Stomach (tissue), 9 donors: ENCODE results near the gene COL9A3. TPM values are rescaled to one million over a fixed set of nuclear protein-coding genes. Genes with fewer than 3 reads are reported as not detected.

Source experiments
- DNase-seq, 2 donors: peaks; one replicate each; pipeline versions ENCODE4 v3.0.0 to v3.0.0-alpha.2; 2013 to 2019
- H3K27ac ChIP-seq, 5 donors: fragments of 200-600 bp in 4 of 5; sonication (generic) in 4 of 5; one replicate each; pipeline ENCODE4 v1.5.1; 2013 to 2019; ENCODE audit warnings: mild to moderate bottlenecking in 1 of 5, moderate library complexity in 1 of 5
- H3K27me3 ChIP-seq, 3 donors: fragments of 200-600 bp; sonication (generic); one replicate each; pipeline ENCODE4 v1.5.1; 2017 to 2019; ENCODE audit warnings: mixed run types in 1 of 3
- H3K36me3 ChIP-seq, 4 donors: fragments of 200-600 bp; sonication (generic); 1 replicate in 3 of 4; 2 replicates in 1 of 4; pipeline ENCODE4 v1.5.1; 2016 to 2019
- H3K4me1 ChIP-seq, 4 donors: fragments of 200-600 bp; sonication (generic); one replicate each; pipeline ENCODE4 v1.5.1; 2016 to 2019
- H3K4me3 ChIP-seq, 4 donors: fragments of 200-600 bp; sonication (generic) in 3 of 4; one replicate each; pipeline ENCODE4 v1.5.1; 2016 to 2019; ENCODE audit warnings: mild to moderate bottlenecking in 1 of 4
- H3K9me3 ChIP-seq, 4 donors: fragments of 200-600 bp; sonication (generic); one replicate each; pipeline ENCODE4 v1.5.1; 2016 to 2019
- EP300 ChIP-seq: sonication (generic); formaldehyde crosslinking; IDR thresholded peaks from one replicate; pipeline ENCODE4 v1.6.1; 2017; ENCODE audit warnings: antibody characterized with exemption
- POLR2A ChIP-seq, 4 donors: fragments of 450-650 bp; IDR thresholded peaks; one replicate each; pipeline ENCODE4 v1.6.1; 2016; ENCODE audit warnings: antibody characterized with exemption in 4 of 4, control low read depth in 2 of 4, mild to moderate bottlenecking in 1 of 4, moderate library complexity in 1 of 4
- POLR2AphosphoS5 ChIP-seq, 3 donors: sonication (generic); formaldehyde crosslinking; IDR thresholded peaks; one replicate each; pipeline ENCODE4 v1.6.1; 2016; ENCODE audit warnings: antibody characterized with exemption in 3 of 3
- WGBS, 5 donors: extraction: QIAGEN DNeasy Blood & Tissue Kit in 3 of 5; methylation state at CpG; one replicate each; pipeline versions ENCODE4 v1.1.5 to v1.1.7; 2013 to 2018; 5-methylcytosine and 5-hydroxymethylcytosine counted together
- intact Hi-C: fragments of 100-400 bp; cut with DNase I; formaldehyde crosslinking; loops from one replicate; pipeline ENCODE4 v1.15.1; 2023; ENCODE audit warnings: low total_unique reads
- polyA plus RNA-seq, 3 donors: library from polyadenylated mRNA; stranded (reverse); fragments of 200-250 nt; gene quantifications; one replicate each; pipeline ENCODE4 v1.2.3, GENCODE V29; 2013
- total RNA-seq, 5 donors: library from RNA; depleted of rRNA; stranded (reverse); fragments of >200 nt; gene quantifications; one replicate each; pipeline versions ENCODE4 v1.1.0 to v1.2.3, GENCODE V29; 2014 to 2016
- TF ChIP-seq, protein P1 (sequence below), 7 experiments: fragments of 450-650 bp in 4 of 7; fragments of 200-600 bp in 3 of 7; sonication (generic) in 3 of 7; IDR thresholded peaks; one replicate each; pipeline ENCODE4 v1.5.1; 2016 to 2019; ENCODE audit warnings: antibody characterized with exemption in 7 of 7, control low read depth in 2 of 7, mild to moderate bottlenecking in 1 of 7
- donor health status: healthy with polysubstance abuse.
- donor health status: Bipolar disorder and iron deficiency.
- donor health status: healthy.

Gene COL9A3
- total and polyA plus RNA-seq, 8 donors = 2.3 to 18.2 (median 3.9) TPM; not detected in 3

DNA sequence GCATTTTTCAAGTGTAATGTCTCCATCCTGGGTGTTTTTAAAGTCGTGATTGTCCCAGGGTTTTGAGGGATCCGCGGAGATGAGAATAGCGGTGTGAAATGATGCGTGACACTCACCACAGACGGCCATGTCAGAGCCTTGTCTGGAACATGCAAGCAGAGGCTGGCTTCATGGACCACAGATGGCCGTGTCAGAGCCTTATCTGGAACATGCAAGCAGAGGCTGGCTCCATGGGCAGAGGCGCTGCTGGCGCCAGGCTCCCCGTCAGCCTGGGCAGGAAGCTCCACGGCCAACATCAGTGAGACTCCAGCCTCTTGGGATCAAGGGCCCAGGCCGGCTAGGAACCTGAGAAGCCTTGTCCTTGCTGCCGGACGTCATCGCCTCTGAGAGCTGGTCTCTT, 28.2 kb upstream of the COL9A3 start:
- Histone ChIP-seq H3K9me3 (no peaks in the 10 kb centered on the region), H3K4me3 (no peak overlapping the region), H3K4me1 (peaks cover 1 to 16% (median 6%) of the 10 kb centered on the region in 4 donors), H3K27ac (no peak overlapping the region), H3K36me3 (no peaks in the 10 kb centered on the region), H3K27me3 (peaks cover 0 to 4% (median 0%) of the 10 kb centered on the region in 3 donors)
- DNase-seq = no peak
- WGBS, 5 donors = 64 to 78% (median 74%) methylated on average over 11 to 15 of the region's 15 CpGs
- intact Hi-C loops = loop anchor here (5.0 to 10.0 kb wide), 2 partner anchors 116 to 294 kb away; no protein-coding TSS in a partner anchor
- TF ChIP-seq POLR2AphosphoS5 (IDR thresholded peaks at IDR 0.05) = no peak
- TF ChIP-seq, protein P1, sequence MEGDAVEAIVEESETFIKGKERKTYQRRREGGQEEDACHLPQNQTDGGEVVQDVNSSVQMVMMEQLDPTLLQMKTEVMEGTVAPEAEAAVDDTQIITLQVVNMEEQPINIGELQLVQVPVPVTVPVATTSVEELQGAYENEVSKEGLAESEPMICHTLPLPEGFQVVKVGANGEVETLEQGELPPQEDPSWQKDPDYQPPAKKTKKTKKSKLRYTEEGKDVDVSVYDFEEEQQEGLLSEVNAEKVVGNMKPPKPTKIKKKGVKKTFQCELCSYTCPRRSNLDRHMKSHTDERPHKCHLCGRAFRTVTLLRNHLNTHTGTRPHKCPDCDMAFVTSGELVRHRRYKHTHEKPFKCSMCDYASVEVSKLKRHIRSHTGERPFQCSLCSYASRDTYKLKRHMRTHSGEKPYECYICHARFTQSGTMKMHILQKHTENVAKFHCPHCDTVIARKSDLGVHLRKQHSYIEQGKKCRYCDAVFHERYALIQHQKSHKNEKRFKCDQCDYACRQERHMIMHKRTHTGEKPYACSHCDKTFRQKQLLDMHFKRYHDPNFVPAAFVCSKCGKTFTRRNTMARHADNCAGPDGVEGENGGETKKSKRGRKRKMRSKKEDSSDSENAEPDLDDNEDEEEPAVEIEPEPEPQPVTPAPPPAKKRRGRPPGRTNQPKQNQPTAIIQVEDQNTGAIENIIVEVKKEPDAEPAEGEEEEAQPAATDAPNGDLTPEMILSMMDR (IDR thresholded peaks at IDR 0.05) = no peak
- no peak for TF ChIP-seq POLR2A (IDR thresholded peaks at IDR 0.05)
- TF ChIP-seq EP300 = no peak

DNA sequence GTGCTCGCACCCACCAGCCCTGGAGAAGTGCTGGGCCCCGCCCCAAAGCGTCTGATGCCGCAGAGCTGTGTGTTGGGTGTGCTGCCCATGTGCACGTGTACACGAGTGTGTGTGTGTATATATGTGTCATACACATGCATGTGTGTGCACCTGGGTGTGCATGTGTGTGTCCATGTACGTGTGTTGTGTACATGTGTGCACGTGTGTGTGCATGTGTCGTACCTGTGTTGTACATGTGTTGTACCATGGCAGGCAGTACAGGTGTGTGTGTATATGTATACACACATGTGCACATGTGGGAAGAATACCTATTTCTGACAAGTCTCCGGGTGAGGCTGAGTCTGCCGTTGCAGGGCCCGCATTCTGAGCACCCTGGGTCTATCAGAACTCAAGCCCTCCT, 26.8 kb upstream of the COL9A3 start:
- H3K36me3 ChIP-seq = no peaks in the 10 kb centered on the region
- intact Hi-C loops = no loop called here
- peaks cover 0 to 4% (median 0%) of the 10 kb centered on the region in 3 donors for H3K27me3 ChIP-seq
- peaks cover 11 to 27% (median 16%) of the 10 kb centered on the region in 4 donors for H3K4me1 ChIP-seq
- H3K9me3 ChIP-seq = no peaks in the 10 kb centered on the region
- H3K27ac ChIP-seq = no peak overlapping the region
- WGBS, 5 donors = 84 to 92% (median 88%) methylated on average over 10 to 12 of the region's 12 CpGs
- no peak for DNase-seq
- H3K4me3 ChIP-seq = no peak overlapping the region
- no peak for TF ChIP-seq POLR2AphosphoS5 (IDR thresholded peaks at IDR 0.05)
- TF ChIP-seq POLR2A (IDR thresholded peaks at IDR 0.05) = no peak
- TF ChIP-seq, protein P1 (IDR thresholded peaks at IDR 0.05) = no peak
- TF ChIP-seq EP300 = no peak

GRCh38 chr20:62791301-62792181, 25.3 kb upstream of the COL9A3 start:
- no peak overlapping the region for H3K27ac ChIP-seq
- H3K4me1 ChIP-seq = peaks cover 11 to 37% (median 23%) of the 10 kb centered on the region in 4 donors
- H3K4me3 ChIP-seq = no peak overlapping the region
- H3K9me3 ChIP-seq = no peaks in the 10 kb centered on the region
- 26 to 38% (median 35%) methylated on average over 22 to 23 of the region's 23 CpGs for WGBS, 5 donors
- no peaks in the 10 kb centered on the region for H3K36me3 ChIP-seq
- TF ChIP-seq, protein P1 (IDR thresholded peaks at IDR 0.05) = peak in 5 of 7 experiments; percentile 81 to 96 (median 90)
- TF ChIP-seq EP300 = no peak
- no peak for TF ChIP-seq POLR2A (IDR thresholded peaks at IDR 0.05)
- TF ChIP-seq POLR2AphosphoS5 (IDR thresholded peaks at IDR 0.05) = peak in 1 of 3 donors; percentile 74
- H3K27me3 ChIP-seq = no peaks in the 10 kb centered on the region
- DNase-seq = peak; percentile 82 to 95
- intact Hi-C loops = no loop called here

- TF ChIP-seq EP300 (no peak), POLR2AphosphoS5 (IDR thresholded peaks at IDR 0.05) (no peak), POLR2A (IDR thresholded peaks at IDR 0.05) (no peak)
- TF ChIP-seq, protein P1 (IDR thresholded peaks at IDR 0.05) = no peak
- peaks cover 16 to 45% (median 29%) of the 10 kb centered on the region in 4 donors for H3K4me1 ChIP-seq
- no peaks in the 10 kb centered on the region for H3K27me3 ChIP-seq
- H3K4me3 ChIP-seq = no peak overlapping the region
- DNase-seq = no peak
- H3K36me3 ChIP-seq = no peaks in the 10 kb centered on the region
- 72 to 80% (median 75%) methylated on average over 9 of the region's 9 CpGs for WGBS, 5 donors
- no peak overlapping the region for H3K27ac ChIP-seq
- no peaks in the 10 kb centered on the region for H3K9me3 ChIP-seq
- intact Hi-C loops = no loop called here
These were observed 24.5 kb upstream of the COL9A3 start for GRCh38 chr20:62792182-62792939.
